Rectal smooth muscle tissue (tissue), 1 donor: ENCODE data around the gene PLAGL2.
"Not testable (repeated sequence)": the region's sequence is repeated elsewhere in the genome, so short reads cannot be mapped to it uniquely, and the experiment has no call there.

Experiments used
- H3K27ac ChIP-seq: one replicate; pipeline ENCODE4 v1.7.0; 2013; ENCODE audit warnings: low read depth, low read length, inconsistent platforms
- H3K27me3 ChIP-seq: one replicate; pipeline ENCODE4 v1.7.0; 2013; ENCODE audit warnings: low read length; ENCODE audit not compliant: control insufficient read depth, insufficient read depth
- H3K36me3 ChIP-seq: one replicate; pipeline ENCODE4 v1.7.0; 2013; ENCODE audit warnings: low read length; ENCODE audit not compliant: control insufficient read depth, insufficient read depth
- H3K4me1 ChIP-seq: one replicate; pipeline ENCODE4 v1.7.0; 2013; ENCODE audit warnings: low read length; ENCODE audit not compliant: control insufficient read depth, insufficient read depth
- H3K4me3 ChIP-seq: one replicate; pipeline ENCODE4 v1.7.0; 2013; ENCODE audit warnings: low read length
- H3K9ac ChIP-seq: one replicate; pipeline ENCODE4 v1.7.0; 2013; ENCODE audit warnings: low read length

Gene PLAGL2

DNA sequence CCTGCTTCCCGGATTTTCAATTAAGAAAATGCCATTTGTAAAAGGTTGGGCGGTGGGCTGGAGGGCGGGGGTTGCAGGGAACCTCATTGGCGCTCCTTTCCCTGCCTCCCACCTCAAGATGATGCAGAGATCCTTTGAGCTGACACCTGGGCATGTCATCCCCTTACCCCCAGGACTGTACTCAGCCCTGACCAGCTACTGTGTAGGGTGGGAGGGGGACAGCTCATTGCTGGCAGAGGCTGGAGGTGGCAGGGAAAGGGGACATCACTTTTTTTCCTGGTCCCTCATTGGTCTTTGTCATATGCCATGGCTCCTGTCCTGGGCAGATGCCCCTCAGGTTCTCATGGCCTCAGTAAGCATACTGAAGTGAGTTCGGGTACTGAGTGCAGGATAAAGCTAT lies 14.2 kb downstream of the PLAGL2 start:
- not testable (repeated sequence) for H3K27ac ChIP-seq, H3K4me3 ChIP-seq, H3K27me3 ChIP-seq, H3K4me1 ChIP-seq, H3K9ac ChIP-seq
- peaks cover 16% of the 10 kb centered on the region for H3K36me3 ChIP-seq

DNA sequence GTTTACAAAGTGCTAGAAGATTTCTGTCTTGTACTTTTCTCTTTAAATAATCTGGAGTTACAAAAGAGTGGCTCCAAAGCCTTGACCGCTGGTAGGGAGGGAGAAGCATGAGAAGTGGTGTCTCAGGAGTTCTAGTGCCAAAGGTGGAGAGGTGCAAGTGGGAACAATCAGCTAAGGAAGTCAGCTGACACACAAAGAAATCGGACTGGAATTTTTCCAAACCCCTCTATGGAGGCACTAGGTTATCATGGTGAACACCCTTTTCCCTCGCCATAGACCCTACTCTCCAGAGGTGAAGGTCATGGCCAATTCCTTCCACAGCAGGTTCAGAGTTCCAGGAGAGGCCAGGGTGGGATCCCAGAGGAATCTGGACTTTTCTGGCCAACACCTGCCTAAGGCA lies 14.8 kb downstream of the PLAGL2 start:
- H3K27me3 ChIP-seq: no peaks in the 10 kb centered on the region
- H3K9ac ChIP-seq: no peak overlapping the region
- H3K4me3 ChIP-seq: no peak overlapping the region
- H3K36me3 ChIP-seq: peaks cover 16% of the 10 kb centered on the region
- no peak overlapping the region for H3K27ac ChIP-seq
- peaks cover 5% of the 10 kb centered on the region for H3K4me1 ChIP-seq

DNA sequence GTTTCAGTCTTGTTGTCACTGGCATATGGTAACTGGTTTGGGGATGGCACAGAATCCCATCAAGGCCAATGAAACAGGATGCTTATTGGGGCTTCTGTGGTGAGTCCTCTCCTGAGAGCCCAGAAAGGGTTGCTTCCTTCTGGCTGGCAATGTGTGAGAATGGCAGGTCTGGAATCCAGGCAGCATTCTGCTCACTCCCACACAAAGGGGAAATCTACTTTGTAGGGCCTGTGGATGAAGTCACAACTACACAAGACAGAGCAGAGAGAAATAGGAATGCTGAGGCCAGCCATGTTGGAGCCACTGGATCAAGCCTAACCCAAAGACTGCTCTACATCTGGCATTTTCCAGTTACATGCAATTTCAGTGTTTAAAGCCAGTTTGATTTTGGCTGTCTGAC lies 15.7 kb downstream of the PLAGL2 start:
- peaks cover 12% of the 10 kb centered on the region for H3K36me3 ChIP-seq
- no peaks in the 10 kb centered on the region for H3K27me3 ChIP-seq
- H3K4me3 ChIP-seq: no peak overlapping the region
- no peak overlapping the region for H3K9ac ChIP-seq
- H3K4me1 ChIP-seq: peaks cover 5% of the 10 kb centered on the region
- H3K27ac ChIP-seq: no peak overlapping the region

DNA sequence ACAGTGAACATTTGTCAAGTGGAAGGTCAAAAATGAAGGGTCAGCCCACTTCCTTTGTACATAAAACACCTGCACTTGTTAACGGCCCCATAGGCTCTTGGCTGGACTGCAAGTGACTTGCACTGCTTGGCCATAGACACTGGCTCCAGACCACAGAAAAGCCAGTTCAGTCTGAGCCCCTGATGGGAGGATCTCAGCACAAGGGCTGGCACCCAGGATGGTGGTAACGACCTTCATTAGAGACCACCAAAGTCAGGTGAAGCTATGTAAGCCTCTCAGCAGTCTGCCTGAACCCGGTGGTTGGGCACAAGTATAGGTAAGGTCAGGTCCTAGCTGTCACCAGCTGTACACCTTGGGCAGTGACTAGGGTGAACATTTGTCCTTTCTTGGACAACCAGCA lies 16.1 kb downstream of the PLAGL2 start:
- Histone ChIP-seq H3K4me1 (peaks cover 5% of the 10 kb centered on the region), H3K36me3 (peaks cover 11% of the 10 kb centered on the region), H3K9ac (no peak overlapping the region), H3K4me3 (no peak overlapping the region), H3K27me3 (no peaks in the 10 kb centered on the region), H3K27ac (no peak overlapping the region)

DNA sequence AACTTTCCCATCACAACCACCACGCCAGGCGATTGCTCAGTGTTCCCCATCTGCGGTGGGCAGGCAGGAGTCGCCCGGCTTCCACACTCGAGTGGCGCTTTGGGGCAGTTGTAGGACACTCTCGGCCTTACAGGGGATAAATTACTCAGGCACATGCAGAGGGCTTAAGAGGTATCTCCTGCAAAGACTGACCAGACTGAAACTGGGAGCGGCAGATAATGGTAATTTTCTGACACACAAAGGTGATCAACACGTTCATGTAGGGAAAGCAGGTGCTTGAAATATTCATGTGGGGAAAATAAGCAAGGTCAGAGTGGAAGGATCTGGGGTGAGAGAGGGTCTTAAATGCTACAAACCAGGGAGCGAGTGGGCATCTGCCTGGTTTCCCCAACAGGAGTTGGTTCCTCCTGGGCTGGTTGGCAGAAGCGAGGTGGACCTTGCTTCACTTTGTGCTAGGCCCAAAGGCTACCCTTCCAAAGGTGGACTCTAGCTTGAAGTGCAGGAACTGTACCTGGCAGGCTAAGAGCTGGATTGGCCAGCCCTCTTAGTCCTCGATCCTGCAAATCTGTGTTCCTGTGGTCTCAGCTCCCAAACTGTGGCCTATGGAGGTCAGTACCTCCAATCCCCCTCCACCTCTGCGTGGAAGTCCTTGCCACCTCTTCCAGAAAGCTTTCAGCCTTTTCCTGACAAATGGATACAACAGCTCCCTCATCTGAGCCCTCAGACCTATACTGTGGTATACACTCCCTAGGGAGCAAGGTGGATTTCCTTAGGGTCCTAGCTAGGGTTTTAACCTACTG lies 16.7 kb downstream of the PLAGL2 start:
- H3K27me3 ChIP-seq: no peaks in the 10 kb centered on the region
- peaks cover 5% of the 10 kb centered on the region for H3K4me1 ChIP-seq
- peak overlapping the region; percentile 12 for H3K9ac ChIP-seq
- H3K27ac ChIP-seq: peak overlapping the region; percentile 78
- H3K36me3 ChIP-seq: peaks cover 5% of the 10 kb centered on the region
- H3K4me3 ChIP-seq: peak overlapping the region; percentile 80

GRCh38 chr20:32189691-32190615 lies 17.6 kb downstream of the PLAGL2 start:
- Histone ChIP-seq H3K27me3 (no peaks in the 10 kb centered on the region), H3K4me1 (peaks cover 5% of the 10 kb centered on the region), H3K4me3 (peak overlapping the region; percentile 80), H3K9ac (peak overlapping the region; percentile 72), H3K36me3 (peaks cover 2% of the 10 kb centered on the region), H3K27ac (peak overlapping the region; percentile 78)

DNA sequence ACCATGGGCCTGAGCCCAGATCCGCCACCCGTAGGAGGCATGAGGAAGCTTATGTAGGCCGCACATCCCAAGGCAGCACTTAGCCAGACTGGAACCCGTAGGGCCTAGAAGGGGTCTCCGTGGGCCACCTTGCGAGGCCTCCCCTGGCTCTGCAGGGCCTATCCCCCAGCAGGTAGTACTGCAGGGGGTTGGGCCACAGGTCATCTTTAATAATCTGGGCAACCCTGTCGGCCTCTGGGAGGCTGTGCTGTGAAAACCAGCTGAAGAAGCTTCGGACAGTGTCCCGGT lies 18.5 kb downstream of the PLAGL2 start:
- peak overlapping the region; percentile 80 for H3K4me3 ChIP-seq
- H3K4me1 ChIP-seq: peaks cover 5% of the 10 kb centered on the region
- H3K36me3 ChIP-seq: peaks cover 2% of the 10 kb centered on the region
- H3K27me3 ChIP-seq: no peaks in the 10 kb centered on the region
- no peak overlapping the region for H3K9ac ChIP-seq
- peak overlapping the region; percentile 78 for H3K27ac ChIP-seq

- no peak overlapping the region for H3K27ac ChIP-seq
- no peak overlapping the region for H3K9ac ChIP-seq
These were observed 19.0 kb downstream of the PLAGL2 start for GRCh38 chr20:32188376-32189122.

GRCh38 chr20:32186506-32186905 lies 21.0 kb downstream of the PLAGL2 start:
- H3K9ac ChIP-seq: no peak overlapping the region
- no peak overlapping the region for H3K4me3 ChIP-seq
- no peaks in the 10 kb centered on the region for H3K27me3 ChIP-seq
- H3K4me1 ChIP-seq: peaks cover 5% of the 10 kb centered on the region
- no peak overlapping the region for H3K27ac ChIP-seq
- H3K36me3 ChIP-seq: peaks cover 2% of the 10 kb centered on the region

More at GRCh38 chr20:32188376-32189122, 19.0 kb downstream of the PLAGL2 start:
- Histone ChIP-seq H3K4me1 (peaks cover 5% of the 10 kb centered on the region), H3K4me3 (peak overlapping the region; percentile 80), H3K36me3 (peaks cover 4% of the 10 kb centered on the region), H3K27me3 (no peaks in the 10 kb centered on the region)

DNA sequence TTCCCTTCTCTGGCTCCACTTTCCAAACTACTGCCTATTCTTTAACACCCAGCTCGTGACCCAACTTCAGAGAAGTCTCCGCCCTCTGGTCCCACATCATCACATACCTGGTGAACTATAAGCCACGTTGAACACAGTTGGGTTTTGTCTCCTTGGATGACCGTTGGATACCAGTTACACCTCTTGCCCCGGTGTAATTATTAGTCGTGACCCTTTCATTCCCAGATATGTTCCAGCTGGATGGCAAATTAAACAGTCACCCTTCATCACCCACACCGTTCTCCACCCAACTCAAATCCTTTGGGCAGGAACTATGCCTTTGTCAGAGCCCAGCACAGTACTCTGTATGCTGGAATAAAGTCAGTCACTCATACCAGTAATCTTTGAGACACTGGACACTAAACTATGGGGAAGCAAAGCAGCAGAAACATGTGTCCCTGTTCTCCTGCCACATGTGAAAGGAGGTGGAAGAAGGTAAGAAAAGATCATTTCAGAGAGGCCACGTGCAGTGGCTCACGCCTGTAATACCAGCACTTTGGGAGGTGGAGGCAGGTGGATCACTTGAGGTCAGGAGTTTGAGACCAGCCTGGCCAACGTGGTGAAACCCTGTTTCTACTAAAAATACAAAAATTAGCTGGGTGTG lies 22.5 kb downstream of the PLAGL2 start:
- H3K27ac ChIP-seq: no peak overlapping the region

DNA sequence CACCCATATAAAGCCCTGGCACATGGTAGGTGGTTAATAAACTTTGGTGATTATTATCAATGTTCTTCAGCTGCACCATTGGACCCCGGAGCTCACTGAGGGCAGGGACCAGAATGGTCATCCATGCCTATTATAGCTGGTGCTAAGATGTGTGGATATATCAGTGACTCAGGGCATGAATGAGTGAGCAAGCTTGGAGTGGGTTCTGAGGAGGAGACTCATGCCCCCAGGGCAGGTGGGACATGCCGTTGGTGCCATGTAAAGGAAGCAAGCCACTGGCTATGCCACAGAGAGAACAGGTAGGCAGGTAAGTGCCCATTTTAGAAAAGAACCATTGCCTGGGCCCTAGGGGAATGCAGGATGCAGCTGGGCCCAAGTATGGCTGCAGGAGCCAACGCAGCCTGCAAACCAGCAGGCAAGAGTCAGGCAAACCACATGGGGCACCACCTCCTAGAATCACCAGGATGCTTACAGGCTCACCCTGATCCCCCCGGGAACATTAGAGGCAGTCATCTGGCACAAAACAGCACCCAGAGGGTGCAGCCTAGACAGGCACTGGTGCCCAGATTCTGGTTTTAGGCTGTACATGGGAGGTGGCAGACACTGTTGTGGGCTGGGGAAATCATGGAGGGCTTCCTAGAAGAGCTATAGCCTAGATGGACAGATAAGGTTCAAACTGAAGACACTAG lies 23.5 kb downstream of the PLAGL2 start:
- H3K27me3 ChIP-seq: no peaks in the 10 kb centered on the region
- no peak overlapping the region for H3K9ac ChIP-seq
- peaks cover 5% of the 10 kb centered on the region for H3K4me1 ChIP-seq
- H3K4me3 ChIP-seq: no peak overlapping the region
- no peak overlapping the region for H3K27ac ChIP-seq
- peaks cover 2% of the 10 kb centered on the region for H3K36me3 ChIP-seq

More for the DNA sequence above, 22.5 kb downstream of the PLAGL2 start:
- Histone ChIP-seq H3K4me3 (no peak overlapping the region), H3K36me3 (peaks cover 2% of the 10 kb centered on the region), H3K9ac (no peak overlapping the region), H3K4me1 (peaks cover 5% of the 10 kb centered on the region), H3K27me3 (no peaks in the 10 kb centered on the region)
